ENCODE measurements around the gene B4GAT1. TPM values are rescaled to one million over a fixed set of nuclear protein-coding genes. Genes with fewer than 3 reads are reported as not detected.

Gene B4GAT1
- total RNA-seq, 1 donor from 2014 or later = 52.9 TPM

GRCh38 chr11:66331542-66332370, 15.7 kb downstream of the B4GAT1 start:
- Histone ChIP-seq H3K4me1 (peaks cover 47% of the 10 kb centered on the region), H3K36me3 (peaks cover 13% of the 10 kb centered on the region), H3K4me3 (no peak overlapping the region), H3K27ac (replicated peaks) (no peak overlapping the region), H3K27me3 (ENCODE audit: low read depth) (no peaks in the 10 kb centered on the region), H3K9me3 (replicated peaks) (no peaks in the 10 kb centered on the region)
- TF ChIP-seq CTCF (IDR thresholded peaks at IDR 0.05; ENCODE audit: borderline replicate concordance) = no peak
- intact Hi-C loops (cut with micrococcal nuclease) = no loop called here
- no peak for DNase-seq

DNA sequence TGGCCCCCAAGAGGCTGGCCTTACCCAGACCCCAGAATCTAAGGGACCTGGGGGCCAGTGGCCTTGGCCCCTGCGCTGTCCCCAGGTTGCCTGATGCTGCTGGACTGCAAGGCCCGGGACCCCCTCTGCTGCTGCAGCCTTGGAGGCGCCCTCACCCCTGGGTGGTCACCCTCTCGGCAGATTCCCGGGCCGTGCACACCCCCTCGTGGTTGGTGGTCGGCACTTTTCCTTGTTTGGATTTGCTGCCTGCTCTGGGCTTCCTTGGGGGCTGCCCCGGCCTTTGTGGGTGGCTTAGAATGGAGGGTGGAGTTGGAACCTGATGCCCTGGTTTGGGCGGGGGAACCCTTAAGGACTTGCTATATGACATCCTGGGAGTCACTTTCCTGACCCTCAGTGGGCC, 16.5 kb downstream of the B4GAT1 start:
- Histone ChIP-seq H3K36me3 (peaks cover 13% of the 10 kb centered on the region), H3K4me3 (no peak overlapping the region), H3K27me3 (ENCODE audit: low read depth) (no peaks in the 10 kb centered on the region), H3K4me1 (peaks cover 47% of the 10 kb centered on the region), H3K9me3 (replicated peaks) (no peaks in the 10 kb centered on the region), H3K27ac (replicated peaks) (no peak overlapping the region)
- TF ChIP-seq CTCF (IDR thresholded peaks at IDR 0.05; ENCODE audit: borderline replicate concordance) = no peak
- intact Hi-C loops (cut with micrococcal nuclease) = no loop called here
- no peak for DNase-seq

GRCh38 chr11:66329165-66329673, 18.2 kb downstream of the B4GAT1 start:
- H3K36me3 ChIP-seq = peaks cover 13% of the 10 kb centered on the region
- no peak for TF ChIP-seq CTCF (IDR thresholded peaks at IDR 0.05; ENCODE audit: borderline replicate concordance)
- peaks cover 39% of the 10 kb centered on the region for H3K4me1 ChIP-seq
- H3K27me3 ChIP-seq (ENCODE audit: low read depth) = no peaks in the 10 kb centered on the region
- H3K4me3 ChIP-seq = no peak overlapping the region
- no peaks in the 10 kb centered on the region for H3K9me3 ChIP-seq (replicated peaks)
- no peak overlapping the region for H3K27ac ChIP-seq (replicated peaks)
- DNase-seq = no peak
- intact Hi-C loops (cut with micrococcal nuclease) = no loop called here

- peak overlapping the region; percentile 16 for H3K4me3 ChIP-seq
- DNase-seq = peak; percentile 79
- H3K4me1 ChIP-seq = peaks cover 39% of the 10 kb centered on the region
- intact Hi-C loops (cut with micrococcal nuclease) = no loop called here
- no peaks in the 10 kb centered on the region for H3K27me3 ChIP-seq (ENCODE audit: low read depth)
- H3K9me3 ChIP-seq (replicated peaks) = no peaks in the 10 kb centered on the region
- H3K27ac ChIP-seq (replicated peaks) = peak overlapping the region; percentile 87
- peak; percentile 95 for TF ChIP-seq CTCF (IDR thresholded peaks at IDR 0.05; ENCODE audit: borderline replicate concordance)
- peaks cover 11% of the 10 kb centered on the region for H3K36me3 ChIP-seq
Measured at GRCh38 chr11:66328302-66329144, 18.9 kb downstream of the B4GAT1 start.

GRCh38 chr11:66328031-66328301, 19.5 kb downstream of the B4GAT1 start:
- TF ChIP-seq CTCF (IDR thresholded peaks at IDR 0.05; ENCODE audit: borderline replicate concordance) = no peak
- peaks cover 39% of the 10 kb centered on the region for H3K4me1 ChIP-seq
- H3K4me3 ChIP-seq = no peak overlapping the region
- no peak for DNase-seq
- no peaks in the 10 kb centered on the region for H3K27me3 ChIP-seq (ENCODE audit: low read depth)
- peaks cover 5% of the 10 kb centered on the region for H3K36me3 ChIP-seq
- no peaks in the 10 kb centered on the region for H3K9me3 ChIP-seq (replicated peaks)
- peak overlapping the region; percentile 87 for H3K27ac ChIP-seq (replicated peaks)
- intact Hi-C loops (cut with micrococcal nuclease) = no loop called here

All from left ventricle myocardium inferior (tissue), 1 donor.